ENCODE measurements around the gene WSB1.
"Not testable (repeated sequence)": the region's sequence is repeated elsewhere in the genome, so short reads cannot be mapped to it uniquely, and the experiment has no call there.

Gene WSB1

DNA sequence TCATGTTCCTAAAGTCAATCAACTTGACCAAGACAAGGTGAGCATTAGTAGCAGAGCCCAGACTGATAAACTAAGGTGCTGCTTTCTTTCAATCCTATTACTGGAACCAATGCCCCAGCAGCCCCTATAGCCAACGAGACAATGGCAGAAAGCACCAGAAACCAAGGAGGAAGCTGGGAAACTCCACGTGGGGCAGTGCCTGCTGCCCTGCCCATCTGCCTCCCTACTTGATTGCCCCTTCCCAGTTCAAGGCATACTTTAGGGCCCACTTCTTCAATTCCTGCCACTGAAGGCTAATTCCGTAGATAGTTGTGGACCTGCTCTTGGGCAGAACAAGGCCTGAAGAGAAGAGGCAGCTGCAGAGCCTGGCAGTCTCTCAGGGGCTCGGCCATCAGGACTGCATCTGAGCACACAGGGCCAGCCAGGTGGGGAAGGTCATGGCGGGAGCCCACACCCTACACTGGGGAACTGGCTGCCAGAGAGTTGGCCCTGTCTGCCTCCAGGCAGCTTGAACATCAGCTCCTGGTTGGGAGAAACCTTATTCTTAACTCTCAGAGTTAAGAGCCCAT lies 30.9 kb downstream of the WSB1 start:
- H3K4me3 ChIP-seq (ENCODE audit: low read length): no peak overlapping the region
- no peaks in the 10 kb centered on the region for H3K9me3 ChIP-seq (ENCODE audit: low read length)
- no peaks in the 10 kb centered on the region for H3K27me3 ChIP-seq (ENCODE audit: insufficient read depth, low read length)
- no peaks in the 10 kb centered on the region for H3K36me3 ChIP-seq (ENCODE audit: insufficient read depth, low read length)
- H2AFZ ChIP-seq (ENCODE audit: low read depth, low read length): no peak overlapping the region
- H3K4me1 ChIP-seq (ENCODE audit: insufficient read depth, low read length): peaks cover 6% of the 10 kb centered on the region

- Histone ChIP-seq H2AFZ (ENCODE audit: low read depth, low read length) (no peak overlapping the region), H3K9me3 (ENCODE audit: low read length) (no peaks in the 10 kb centered on the region), H3K36me3 (ENCODE audit: insufficient read depth, low read length) (no peaks in the 10 kb centered on the region), H3K4me3 (ENCODE audit: low read length) (no peak overlapping the region), H3K4me1 (ENCODE audit: insufficient read depth, low read length) (peaks cover 6% of the 10 kb centered on the region), H3K27me3 (ENCODE audit: insufficient read depth, low read length) (no peaks in the 10 kb centered on the region)
These were observed 32.1 kb downstream of the WSB1 start for GRCh38 chr17:27326051-27326450.

- H2AFZ ChIP-seq (ENCODE audit: low read depth, low read length): no peak overlapping the region
- H3K4me1 ChIP-seq (ENCODE audit: insufficient read depth, low read length): peaks cover 6% of the 10 kb centered on the region
- H3K4me3 ChIP-seq (ENCODE audit: low read length): no peak overlapping the region
- H3K27me3 ChIP-seq (ENCODE audit: insufficient read depth, low read length): no peaks in the 10 kb centered on the region
- no peaks in the 10 kb centered on the region for H3K36me3 ChIP-seq (ENCODE audit: insufficient read depth, low read length)
- H3K9me3 ChIP-seq (ENCODE audit: low read length): no peaks in the 10 kb centered on the region
These were observed 32.7 kb downstream of the WSB1 start for GRCh38 chr17:27326585-27326984.

DNA sequence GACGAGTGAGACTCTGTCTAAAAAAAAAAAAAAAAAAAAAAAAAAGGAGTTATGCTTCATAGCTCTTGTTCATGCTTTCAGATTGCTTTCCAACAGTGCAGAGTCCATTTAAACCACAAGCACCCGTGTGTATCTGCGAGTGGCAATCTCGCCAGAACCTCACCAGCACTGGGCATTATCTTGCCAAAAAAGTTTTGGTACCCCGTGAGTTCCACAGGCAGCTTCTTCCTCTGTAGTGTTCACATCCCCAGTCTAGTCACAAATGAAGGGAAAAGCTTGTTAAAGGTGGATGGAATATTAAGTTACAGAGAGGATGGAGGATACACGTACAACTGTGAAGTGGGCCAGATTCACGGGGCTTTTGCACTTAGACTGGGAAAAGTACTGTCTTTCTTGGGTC lies 33.5 kb downstream of the WSB1 start:
- Histone ChIP-seq H3K27me3 (ENCODE audit: insufficient read depth, low read length) (no peaks in the 10 kb centered on the region), H3K9me3 (ENCODE audit: low read length) (no peaks in the 10 kb centered on the region), H3K4me3 (ENCODE audit: low read length) (no peak overlapping the region), H3K36me3 (ENCODE audit: insufficient read depth, low read length) (no peaks in the 10 kb centered on the region), H2AFZ (ENCODE audit: low read depth, low read length) (no peak overlapping the region), H3K4me1 (ENCODE audit: insufficient read depth, low read length) (peaks cover 11% of the 10 kb centered on the region)

GRCh38 chr17:27327871-27328270 lies 34.0 kb downstream of the WSB1 start:
- H3K4me3 ChIP-seq (ENCODE audit: low read length): no peak overlapping the region
- H3K4me1 ChIP-seq (ENCODE audit: insufficient read depth, low read length): peaks cover 13% of the 10 kb centered on the region
- no peaks in the 10 kb centered on the region for H3K36me3 ChIP-seq (ENCODE audit: insufficient read depth, low read length)
- no peak overlapping the region for H2AFZ ChIP-seq (ENCODE audit: low read depth, low read length)
- H3K27me3 ChIP-seq (ENCODE audit: insufficient read depth, low read length): no peaks in the 10 kb centered on the region
- H3K9me3 ChIP-seq (ENCODE audit: low read length): no peaks in the 10 kb centered on the region

DNA sequence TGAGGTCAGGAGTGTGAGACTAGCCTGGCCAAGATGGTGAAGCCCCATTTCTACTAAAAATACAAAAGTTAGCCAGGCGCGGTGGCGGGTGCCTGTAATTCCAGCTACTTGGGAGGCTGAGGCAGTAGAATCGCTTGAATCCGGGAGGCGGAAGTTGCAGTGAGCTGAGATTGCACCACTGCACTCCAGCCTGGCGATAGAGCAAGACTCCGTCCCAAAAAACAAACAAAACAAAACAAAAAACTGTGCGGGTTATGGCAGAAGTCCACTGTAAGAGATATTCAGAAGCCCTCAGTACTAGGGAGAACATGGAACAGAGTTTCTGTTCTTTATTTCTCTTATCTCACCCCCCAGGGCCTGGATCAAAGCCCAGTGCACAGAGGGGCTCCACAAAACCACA lies 34.8 kb downstream of the WSB1 start:
- not testable (repeated sequence) for H2AFZ ChIP-seq (ENCODE audit: low read depth, low read length); H3K9me3 ChIP-seq (ENCODE audit: low read length); H3K27me3 ChIP-seq (ENCODE audit: insufficient read depth, low read length); H3K36me3 ChIP-seq (ENCODE audit: insufficient read depth, low read length); H3K4me3 ChIP-seq (ENCODE audit: low read length)
- H3K4me1 ChIP-seq (ENCODE audit: insufficient read depth, low read length): peaks cover 16% of the 10 kb centered on the region

GRCh38 chr17:27329146-27329805 lies 35.4 kb downstream of the WSB1 start:
- H3K36me3 ChIP-seq (ENCODE audit: insufficient read depth, low read length): no peaks in the 10 kb centered on the region
- H3K9me3 ChIP-seq (ENCODE audit: low read length): no peaks in the 10 kb centered on the region
- no peaks in the 10 kb centered on the region for H3K27me3 ChIP-seq (ENCODE audit: insufficient read depth, low read length)
- peaks cover 16% of the 10 kb centered on the region for H3K4me1 ChIP-seq (ENCODE audit: insufficient read depth, low read length)
- H3K4me3 ChIP-seq (ENCODE audit: low read length): no peak overlapping the region
- H2AFZ ChIP-seq (ENCODE audit: low read depth, low read length): no peak overlapping the region

- Histone ChIP-seq H3K27me3 (ENCODE audit: insufficient read depth, low read length) (no peaks in the 10 kb centered on the region), H3K9me3 (ENCODE audit: low read length) (no peaks in the 10 kb centered on the region), H3K4me1 (ENCODE audit: insufficient read depth, low read length) (peaks cover 16% of the 10 kb centered on the region), H3K36me3 (ENCODE audit: insufficient read depth, low read length) (no peaks in the 10 kb centered on the region), H2AFZ (ENCODE audit: low read depth, low read length) (peak overlapping the region; percentile 19), H3K4me3 (ENCODE audit: low read length) (peak overlapping the region; percentile 49)
These were observed 38.1 kb downstream of the WSB1 start for GRCh38 chr17:27332047-27332393.

DNA sequence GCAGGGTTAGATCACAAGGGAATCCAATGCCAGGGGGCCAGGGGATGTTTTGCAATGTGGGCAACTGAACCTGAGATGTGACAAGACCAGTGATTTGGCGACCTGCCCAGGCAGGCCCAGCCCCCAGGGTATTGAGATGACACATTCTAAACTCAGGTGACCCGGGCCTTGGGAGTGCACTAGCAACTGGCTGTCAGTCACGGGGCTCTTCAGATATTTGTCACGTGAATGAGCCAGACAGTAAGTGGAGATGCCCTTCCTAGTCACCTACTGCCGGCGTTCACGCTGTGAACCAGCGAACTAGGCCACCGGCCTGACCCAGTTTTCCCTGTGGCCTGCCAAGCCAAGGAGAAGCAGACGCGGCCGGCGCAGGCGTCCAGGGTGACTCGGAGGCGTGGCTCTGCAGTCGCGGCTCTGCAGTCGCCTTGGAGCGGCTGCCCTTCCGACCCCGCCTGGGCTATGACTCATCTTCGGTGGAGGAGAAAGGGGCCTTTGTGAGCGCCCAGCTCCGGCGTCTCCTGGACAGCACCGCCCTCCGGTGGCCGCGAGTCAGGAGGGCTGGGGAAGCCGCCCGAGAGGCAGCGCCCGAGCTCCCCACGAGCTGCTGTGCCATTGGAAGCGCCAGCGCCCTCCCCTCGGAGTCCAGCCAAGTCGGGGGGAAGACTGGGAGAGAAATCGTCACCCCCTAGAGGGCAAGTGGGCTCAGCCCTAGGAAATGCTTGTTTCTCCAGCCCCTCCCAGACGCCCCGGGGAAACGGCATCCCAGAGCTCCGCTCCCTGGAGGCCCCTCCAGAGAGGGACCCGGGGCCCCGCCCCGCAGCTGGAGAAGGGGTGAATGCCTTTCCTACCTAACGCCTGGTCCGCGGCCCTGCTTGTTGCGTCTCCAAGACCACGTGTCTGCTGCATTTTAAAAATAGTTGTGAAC lies 38.8 kb downstream of the WSB1 start:
- Histone ChIP-seq H2AFZ (ENCODE audit: low read depth, low read length) (peak overlapping the region; percentile 64), H3K36me3 (ENCODE audit: insufficient read depth, low read length) (no peaks in the 10 kb centered on the region), H3K9me3 (ENCODE audit: low read length) (no peaks in the 10 kb centered on the region)

GRCh38 chr17:27333410-27333980 lies 39.6 kb downstream of the WSB1 start:
- H3K9me3 ChIP-seq (ENCODE audit: low read length): no peaks in the 10 kb centered on the region
- H3K36me3 ChIP-seq (ENCODE audit: insufficient read depth, low read length): no peaks in the 10 kb centered on the region
- no peaks in the 10 kb centered on the region for H3K27me3 ChIP-seq (ENCODE audit: insufficient read depth, low read length)
- H3K4me1 ChIP-seq (ENCODE audit: insufficient read depth, low read length): peaks cover 16% of the 10 kb centered on the region
- H3K4me3 ChIP-seq (ENCODE audit: low read length): peak overlapping the region; percentile 49
- peak overlapping the region; percentile 64 for H2AFZ ChIP-seq (ENCODE audit: low read depth, low read length)

More for the DNA sequence above, 38.8 kb downstream of the WSB1 start:
- peak overlapping the region; percentile 49 for H3K4me3 ChIP-seq (ENCODE audit: low read length)
- H3K4me1 ChIP-seq (ENCODE audit: insufficient read depth, low read length): peaks cover 16% of the 10 kb centered on the region
- no peaks in the 10 kb centered on the region for H3K27me3 ChIP-seq (ENCODE audit: insufficient read depth, low read length)

DNA sequence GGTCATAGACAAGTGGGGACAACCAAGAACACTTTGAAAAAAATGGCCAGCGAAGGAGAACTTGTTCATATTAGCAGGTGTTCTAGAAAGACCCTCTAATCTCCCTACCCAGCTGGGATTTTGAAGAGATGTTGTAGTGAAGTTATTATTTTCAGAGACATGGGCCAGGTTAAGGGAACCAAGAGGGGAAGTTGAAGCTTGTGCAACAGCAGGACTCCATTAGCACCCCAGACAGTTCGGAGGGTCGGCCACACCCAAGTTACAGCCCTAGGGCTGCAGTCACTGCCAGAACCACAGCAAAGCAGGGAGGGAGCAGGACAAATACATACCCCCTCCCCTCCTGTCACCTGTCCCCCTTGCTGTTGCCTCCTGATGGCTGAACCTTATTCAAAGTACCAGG lies 42.3 kb downstream of the WSB1 start:
- Histone ChIP-seq H3K9me3 (ENCODE audit: low read length) (no peaks in the 10 kb centered on the region), H3K27me3 (ENCODE audit: insufficient read depth, low read length) (no peaks in the 10 kb centered on the region), H3K4me3 (ENCODE audit: low read length) (no peak overlapping the region), H3K36me3 (ENCODE audit: insufficient read depth, low read length) (no peaks in the 10 kb centered on the region), H3K4me1 (ENCODE audit: insufficient read depth, low read length) (peaks cover 10% of the 10 kb centered on the region), H2AFZ (ENCODE audit: low read depth, low read length) (no peak overlapping the region)

- Histone ChIP-seq H3K4me3 (ENCODE audit: low read length) (no peak overlapping the region), H2AFZ (ENCODE audit: low read depth, low read length) (no peak overlapping the region), H3K27me3 (ENCODE audit: insufficient read depth, low read length) (no peaks in the 10 kb centered on the region), H3K4me1 (ENCODE audit: insufficient read depth, low read length) (no peaks in the 10 kb centered on the region), H3K9me3 (ENCODE audit: low read length) (no peaks in the 10 kb centered on the region), H3K36me3 (ENCODE audit: insufficient read depth, low read length) (no peaks in the 10 kb centered on the region)
These were observed 44.6 kb downstream of the WSB1 start for GRCh38 chr17:27338536-27338985.
